Measurements from ENCODE around the gene ZCCHC14.

- TF ChIP-seq RFX5 (IDR thresholded peaks at IDR 0.05): no peak
- no peak for TF ChIP-seq KDM1A (IDR thresholded peaks at IDR 0.05; ENCODE audit: low read depth)
- no peak for TF ChIP-seq CBX2 (IDR thresholded peaks at IDR 0.05; ENCODE audit: borderline replicate concordance, low read depth)
- TF ChIP-seq CTCF (IDR thresholded peaks at IDR 0.05): no peak
- no peak for TF ChIP-seq ZNF302 (CRISPR knock-in tag; IDR thresholded peaks at IDR 0.05)
- TF ChIP-seq MYC (IDR thresholded peaks at IDR 0.05; ENCODE audit: borderline replicate concordance, low read length): no peak
- TF ChIP-seq EP300 (IDR thresholded peaks at IDR 0.05): no peak
- TF ChIP-seq RCOR1 (IDR thresholded peaks at IDR 0.05; ENCODE audit: low read depth, low read length): no peak
- no peak for TF ChIP-seq RAD21 (conservative IDR thresholded peaks at IDR 0.05 in 1 of 2, IDR thresholded peaks at IDR 0.05 in 1 of 2)
- TF ChIP-seq POLR2A (IDR thresholded peaks at IDR 0.05; ENCODE audit: low read length): no peak
- no peak for TF ChIP-seq SMC3 (IDR thresholded peaks at IDR 0.05)
- TF ChIP-seq ELK1 (IDR thresholded peaks at IDR 0.05; ENCODE audit: low read depth, low read length): no peak
- TF ChIP-seq CHD2 (IDR thresholded peaks at IDR 0.05; ENCODE audit: low read length, partially characterized antibody): no peak
- no peak for TF ChIP-seq REST (IDR thresholded peaks at IDR 0.05)
Measured at GRCh38 chr16:87389245-87389644, 103.6 kb downstream of the ZCCHC14 start.

All from A549 (cell line).